ENCODE results near the gene ZNF597. TPM values are rescaled to one million over a fixed set of nuclear protein-coding genes. Genes with fewer than 3 reads are reported as not detected.

Gene ZNF597
- total RNA-seq, 1 experiment from 2014 or later: 3.5 TPM

- no peak overlapping the region for H3K4me3 Mint-ChIP-seq
Measured at GRCh38 chr16:3484318-3485096, 41.2 kb upstream of the ZNF597 start.

More at GRCh38 chr16:3484318-3485096, 41.2 kb upstream of the ZNF597 start:
- Histone ChIP-seq H3K27ac (ENCODE audit: insufficient read length, low read depth, low read length) (no peak overlapping the region), H3K23me2 (ENCODE audit: insufficient read length, low read depth, low read length, poor library complexity, severe bottlenecking) (no peaks in the 10 kb centered on the region), H3K9ac (ENCODE audit: extremely low read depth, insufficient read length, low read length) (no peak overlapping the region), H2BK120ac (ENCODE audit: low read depth, low read length, poor library complexity, severe bottlenecking) (no peak overlapping the region), H3K79me2 (ENCODE audit: insufficient read depth, low read length) (no peaks in the 10 kb centered on the region), H3K27me3 (ENCODE audit: insufficient read depth, low read length) (no peaks in the 10 kb centered on the region), H2AK5ac (ENCODE audit: insufficient read length, low read length) (no peak overlapping the region), H3K14ac (ENCODE audit: insufficient read depth, low read length) (no peak overlapping the region), H2BK12ac (ENCODE audit: insufficient read length, low read depth, low read length) (no peak overlapping the region), H3K9me3 (ENCODE audit: control insufficient read depth, low read depth, low read length) (no peaks in the 10 kb centered on the region), H3K79me1 (ENCODE audit: insufficient read depth, low read depth, low read length, poor library complexity, severe bottlenecking) (no peaks in the 10 kb centered on the region), H3K18ac (ENCODE audit: insufficient read length, low read depth, low read length) (no peak overlapping the region), H3K4ac (ENCODE audit: low read depth, low read length) (no peak overlapping the region), H4K91ac (ENCODE audit: insufficient read length, low read depth, low read length) (no peak overlapping the region), H3K23ac (ENCODE audit: insufficient read length, low read depth, low read length) (no peak overlapping the region), H2BK5ac (ENCODE audit: insufficient read length, low read length) (no peak overlapping the region), H2BK20ac (ENCODE audit: low read depth, low read length, poor library complexity, severe bottlenecking) (no peak overlapping the region), H3K4me2 (ENCODE audit: insufficient read depth, insufficient read length, low read length) (no peak overlapping the region), H4K8ac (replicated peaks; ENCODE audit: insufficient read length, low read depth, low read length) (no peak overlapping the region), H3K4me1 (ENCODE audit: insufficient read depth, low read length) (no peaks in the 10 kb centered on the region), H2AFZ (ENCODE audit: low read length) (no peak overlapping the region), H3T11ph (ENCODE audit: low read length) (no peak overlapping the region), H4K5ac (ENCODE audit: insufficient read length, low read depth, low read length) (no peak overlapping the region), H3K56ac (ENCODE audit: insufficient read length, low read depth, low read length) (no peak overlapping the region), H4K20me1 (ENCODE audit: control insufficient read depth, insufficient read depth, insufficient read length) (no peaks in the 10 kb centered on the region), H2BK15ac (ENCODE audit: low read depth, low read length) (no peak overlapping the region)
- Mint-ChIP-seq H3K4me1 (peaks cover 10% of the 10 kb centered on the region in 2 experiments), H3K27ac (no peak overlapping the region), H3K9me3 (no peaks in the 10 kb centered on the region), H3K27me3 (ENCODE audit: low read depth) (no peaks in the 10 kb centered on the region; the same call in 1 of the 2 replicates), H3K36me3 (ENCODE audit: insufficient read depth in 1 of 3, low read depth in 3 of 3) (peaks cover 30 to 65% (median 50%) of the 10 kb centered on the region in 3 experiments; a peak in 6 of 7 replicates)
- no peak for TF ChIP-seq CTCF (conservative IDR thresholded peaks at IDR 0.05)
- WGBS (ENCODE audit: extremely low coverage, insufficient read length, low lambda C conversion rate): no CpG with 5 or more reads among the region's 30 CpGs
- no peak for DNase-seq

All from H9 (cell line).